HG03342 (cell line): ENCODE results near the gene PET100.
"Not testable (repeated sequence)": the region's sequence is repeated elsewhere in the genome, so short reads cannot be mapped to it uniquely, and the experiment has no call there.

Source experiments
- ATAC-seq: cut with Tn5 transposase; IDR thresholded peaks from one replicate; pipeline ENCODE4 v1.9.1; 2021; ENCODE audit warnings: mild to moderate bottlenecking, moderate library complexity; ENCODE audit not compliant: unreplicated experiment

The PET100 gene

DNA sequence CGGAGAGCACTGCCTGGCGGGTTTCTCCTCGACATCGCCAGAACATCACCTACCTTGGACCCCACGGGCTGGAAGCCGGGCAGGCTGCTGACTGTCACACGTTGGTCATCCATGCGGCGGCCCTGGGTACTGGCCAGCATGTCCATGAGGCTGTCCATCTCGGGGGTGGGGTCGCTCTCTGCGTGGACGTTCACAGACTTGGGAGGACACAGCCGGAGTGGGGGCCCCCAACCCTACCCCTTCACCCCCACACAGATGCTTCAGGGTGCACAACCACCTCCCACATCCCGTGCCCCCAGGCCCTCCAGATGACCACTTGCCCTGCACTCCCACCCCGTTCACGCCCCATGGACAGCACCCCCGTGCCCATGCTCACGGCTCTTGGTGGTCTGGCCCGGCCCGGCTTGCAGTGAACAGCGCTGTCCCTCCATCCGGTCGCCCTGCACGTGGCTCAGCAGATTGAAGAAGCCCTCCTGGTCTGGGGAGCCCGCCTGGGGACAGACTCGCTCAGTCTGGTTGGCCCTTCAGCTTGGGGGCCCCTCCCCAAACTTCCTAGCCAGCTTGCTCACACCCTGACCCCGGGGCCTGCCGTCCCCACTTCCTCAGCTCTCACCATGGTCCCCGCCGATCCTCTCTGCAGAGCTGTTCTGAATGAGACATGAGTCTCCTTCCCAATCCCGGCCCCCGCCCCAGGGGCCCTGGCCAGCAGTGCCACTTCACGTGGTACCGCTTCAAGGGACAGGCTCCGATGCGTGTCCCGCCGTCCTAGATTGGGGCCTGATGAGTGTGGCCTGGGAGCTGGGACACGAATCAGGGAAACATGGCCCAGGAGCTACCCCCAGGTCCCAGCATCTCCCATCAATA, 3.0 kb downstream of the PET100 start:
- no peak for ATAC-seq

DNA sequence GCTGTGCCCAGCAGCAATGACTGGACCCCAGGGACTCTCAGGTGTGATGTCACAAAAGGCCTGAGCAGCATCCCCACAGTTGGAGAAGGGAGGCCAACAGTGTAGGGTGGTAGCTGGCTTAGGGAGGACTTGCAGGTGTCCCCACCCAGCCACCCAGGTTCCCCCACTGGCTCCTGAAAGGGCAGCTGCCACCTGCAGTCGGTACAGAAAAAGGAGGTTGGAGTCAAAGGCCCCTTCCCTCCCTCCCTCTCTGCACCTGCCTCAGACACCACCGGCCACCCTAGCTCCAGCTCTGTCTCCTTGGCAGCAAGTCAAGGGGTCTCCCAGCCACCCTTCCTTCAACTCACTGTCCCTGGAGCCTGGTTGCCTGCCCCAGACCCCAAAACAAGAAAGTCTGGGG, 4.1 kb downstream of the PET100 start, which contains the start of gene PCP2:
PCP2 (minus strand) TSS at position 22 of the 400 bp plus-strand sequence. CDS start 262 bp downstream, outside the sequence.
- no peak for ATAC-seq

DNA sequence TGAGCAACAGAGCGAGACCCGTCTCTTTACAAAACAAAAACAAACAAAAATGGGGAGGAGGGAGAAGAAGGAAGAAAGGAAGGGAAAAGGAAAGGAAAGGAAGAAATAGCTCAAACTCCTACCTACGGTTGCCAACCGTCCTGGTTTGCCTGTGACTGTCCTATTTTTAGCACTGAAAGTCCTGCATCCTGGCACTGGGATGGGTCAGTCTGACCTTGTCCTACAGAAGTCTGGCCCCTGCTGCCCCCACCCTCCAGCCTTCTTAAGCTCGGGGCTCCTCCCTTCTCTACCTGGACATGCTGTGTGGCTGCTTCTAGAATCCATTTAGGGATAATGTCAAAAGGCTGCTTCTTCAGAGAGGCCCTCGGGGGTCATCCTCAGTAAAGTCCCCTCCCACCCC, 6.1 kb downstream of the PET100 start:
- ATAC-seq, result no peak

DNA sequence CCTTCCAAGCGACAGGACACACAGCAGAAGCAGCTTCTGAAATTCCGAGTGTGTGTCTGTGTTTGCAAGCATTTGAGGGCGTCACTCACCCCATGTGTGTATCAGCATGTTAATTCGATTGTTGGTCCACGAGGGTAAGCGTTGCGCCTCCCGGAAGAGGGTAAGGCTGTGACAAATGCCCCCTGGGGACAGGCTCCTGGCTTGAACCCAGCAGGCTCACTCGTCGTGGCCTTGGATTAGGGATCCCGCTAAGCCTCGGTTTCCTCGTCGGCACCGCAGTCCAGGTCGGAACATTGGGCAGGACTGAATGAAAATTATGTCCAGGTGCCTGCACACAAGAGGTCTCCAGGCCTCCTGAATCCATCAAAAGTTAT, 6.7 kb downstream of the PET100 start:
- ATAC-seq, result no peak

DNA sequence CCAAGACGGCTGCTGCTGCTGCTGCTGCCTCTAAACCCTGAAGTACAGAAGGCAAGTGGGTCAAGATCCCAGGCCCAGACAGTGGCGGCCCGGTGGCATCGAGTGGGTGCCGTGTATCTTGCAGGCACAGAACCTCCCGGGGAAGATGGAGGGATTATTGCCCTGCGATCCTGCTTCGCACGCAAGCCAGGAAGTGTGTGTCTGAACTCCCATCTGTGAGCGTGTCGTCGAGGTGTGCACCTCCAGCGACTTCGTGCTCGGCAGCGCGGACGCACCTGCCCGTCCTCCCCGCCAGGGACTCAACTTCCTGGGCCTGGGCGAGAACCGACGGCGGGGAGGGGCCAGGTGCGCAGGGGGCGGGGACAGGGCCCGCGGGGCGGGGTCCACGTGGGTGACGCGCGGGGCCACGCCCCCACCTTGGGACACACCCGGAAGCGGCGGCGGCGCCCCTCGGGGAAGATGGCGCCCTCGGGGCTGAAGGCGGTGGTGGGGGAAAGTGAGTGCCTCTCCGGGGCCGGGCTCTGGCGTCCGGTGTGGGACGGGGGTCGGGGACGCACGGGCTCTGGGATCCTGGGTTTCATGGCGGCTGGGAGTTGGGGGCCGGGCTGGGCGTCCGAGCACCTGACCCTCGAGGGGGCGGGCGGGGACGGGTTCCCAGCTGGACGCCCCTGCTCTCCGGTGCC, 7.2 kb downstream of the PET100 start, which contains the start of gene STXBP2:
STXBP2 (plus strand) TSS at position 420 of the 683 bp plus-strand sequence; CDS start at position 460, 40 bp downstream.
- ATAC-seq, result peak; percentile 74

DNA sequence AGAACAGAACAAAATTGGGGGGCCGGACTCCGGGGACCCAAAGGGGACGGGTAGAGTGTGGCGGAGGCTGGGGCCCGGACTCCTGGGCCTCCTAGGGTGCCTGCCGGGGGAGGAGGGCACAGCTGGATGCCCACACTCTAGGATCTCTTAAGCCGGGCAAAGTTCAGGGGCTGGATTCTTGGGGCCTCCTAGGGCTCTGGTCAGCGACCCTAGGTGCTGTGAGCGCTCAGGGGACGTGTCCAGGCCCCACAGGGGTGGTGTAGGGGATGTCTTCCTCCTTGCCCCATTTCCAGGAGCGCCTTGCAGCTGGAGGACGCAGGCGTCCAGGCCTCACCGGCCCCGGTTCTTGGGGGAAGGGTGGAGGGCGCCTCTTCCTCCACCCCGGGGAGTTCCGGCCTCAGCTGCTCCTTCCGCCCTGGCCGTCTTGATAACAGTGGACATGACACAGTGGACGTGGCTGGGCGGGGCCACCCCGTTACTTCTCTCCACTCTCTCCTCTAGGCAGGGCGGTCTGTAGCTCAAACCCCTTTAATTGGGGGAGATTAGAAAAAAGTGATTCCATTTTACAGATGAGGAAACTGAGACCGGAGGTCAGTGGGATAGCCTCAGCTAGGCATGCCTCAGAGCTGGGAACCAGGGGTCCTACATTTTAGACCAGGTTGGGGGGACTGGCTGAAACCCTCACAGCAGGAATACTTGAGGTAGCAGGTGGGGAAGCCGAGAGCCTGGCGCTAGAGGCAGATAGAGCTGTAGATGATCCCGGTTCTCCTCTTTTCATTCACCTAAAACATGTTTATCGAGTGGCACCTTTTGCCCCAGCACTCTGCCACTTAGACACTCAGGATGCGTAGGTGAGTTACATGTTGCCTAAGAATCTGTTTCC, 8.0 kb downstream of the PET100 start:
- peak; percentile 18 for ATAC-seq

DNA sequence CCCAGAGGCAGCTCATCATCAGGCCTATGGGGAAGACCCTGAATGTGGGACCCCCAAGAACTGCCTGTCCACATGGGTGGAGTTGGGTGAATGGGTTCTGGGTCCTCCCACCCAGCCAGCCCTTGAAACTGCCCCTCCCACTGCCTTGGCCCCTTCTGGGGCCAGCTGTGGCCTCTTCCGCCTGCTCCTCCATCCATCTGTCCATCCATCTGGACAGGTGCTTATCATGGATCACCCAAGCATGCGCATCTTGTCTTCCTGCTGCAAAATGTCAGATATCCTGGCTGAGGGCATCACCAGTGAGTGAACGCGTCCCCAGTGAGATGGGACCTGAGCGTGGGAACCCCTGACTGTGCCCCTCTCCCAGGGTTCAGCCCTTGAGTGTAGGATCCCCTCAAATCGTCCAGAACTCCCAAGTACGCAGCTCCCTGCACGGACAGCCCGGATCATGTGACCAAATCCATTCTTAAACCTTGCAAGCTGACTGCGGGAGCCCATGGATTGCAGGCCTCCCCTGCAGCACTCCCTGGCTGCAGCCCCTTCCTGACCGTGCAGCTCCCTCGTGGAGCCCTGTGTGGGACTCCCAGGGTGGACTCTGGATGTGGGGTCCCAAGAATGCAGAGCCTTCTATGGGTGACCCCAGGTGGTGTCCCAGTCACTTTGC, 9.3 kb downstream of the PET100 start:
- ATAC-seq, result no peak

DNA sequence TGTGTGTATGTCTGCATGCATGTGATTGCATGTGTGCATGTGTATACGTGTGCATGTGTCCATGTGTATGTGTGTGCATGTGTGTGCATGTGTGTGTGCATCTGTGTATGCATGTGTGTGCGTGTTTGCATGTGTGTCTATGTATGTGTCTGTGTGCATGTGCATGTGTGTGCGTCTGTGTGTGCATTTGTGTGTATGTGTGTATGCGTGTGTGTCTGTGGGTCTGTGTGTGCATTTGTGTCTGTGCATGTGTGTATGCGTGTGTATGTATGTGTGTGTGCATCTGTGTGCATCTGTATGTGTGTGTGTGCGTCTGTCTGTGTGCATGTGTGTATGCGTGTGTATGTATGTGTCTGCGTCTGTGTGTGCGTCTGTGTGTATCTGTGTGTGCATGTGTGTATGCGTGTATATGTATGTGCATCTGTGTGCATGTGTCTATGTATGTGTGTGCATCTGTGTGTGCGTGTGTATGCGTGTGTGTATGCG, 10.3 kb downstream of the PET100 start:
- ATAC-seq, result no peak

DNA sequence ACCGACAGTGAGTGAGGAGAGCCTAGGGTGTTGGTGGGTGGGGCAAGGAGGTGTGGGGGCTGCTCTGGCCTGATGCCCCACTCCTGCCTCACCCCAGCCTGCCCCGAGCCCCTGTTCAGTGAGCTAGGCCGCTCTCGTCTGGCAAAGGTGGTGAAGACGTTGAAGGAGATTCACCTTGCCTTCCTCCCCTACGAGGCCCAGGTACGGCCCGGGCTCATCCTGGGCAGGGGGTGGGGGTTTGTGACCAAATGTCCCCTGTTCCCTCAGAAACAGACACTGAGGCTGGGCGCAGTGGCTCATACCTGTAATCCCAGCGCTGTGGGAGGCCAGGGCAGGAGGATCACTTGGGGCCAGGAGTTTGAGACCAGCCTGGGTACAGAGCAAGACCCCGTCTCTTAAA, 11.2 kb downstream of the PET100 start:
- ATAC-seq, result no peak

DNA sequence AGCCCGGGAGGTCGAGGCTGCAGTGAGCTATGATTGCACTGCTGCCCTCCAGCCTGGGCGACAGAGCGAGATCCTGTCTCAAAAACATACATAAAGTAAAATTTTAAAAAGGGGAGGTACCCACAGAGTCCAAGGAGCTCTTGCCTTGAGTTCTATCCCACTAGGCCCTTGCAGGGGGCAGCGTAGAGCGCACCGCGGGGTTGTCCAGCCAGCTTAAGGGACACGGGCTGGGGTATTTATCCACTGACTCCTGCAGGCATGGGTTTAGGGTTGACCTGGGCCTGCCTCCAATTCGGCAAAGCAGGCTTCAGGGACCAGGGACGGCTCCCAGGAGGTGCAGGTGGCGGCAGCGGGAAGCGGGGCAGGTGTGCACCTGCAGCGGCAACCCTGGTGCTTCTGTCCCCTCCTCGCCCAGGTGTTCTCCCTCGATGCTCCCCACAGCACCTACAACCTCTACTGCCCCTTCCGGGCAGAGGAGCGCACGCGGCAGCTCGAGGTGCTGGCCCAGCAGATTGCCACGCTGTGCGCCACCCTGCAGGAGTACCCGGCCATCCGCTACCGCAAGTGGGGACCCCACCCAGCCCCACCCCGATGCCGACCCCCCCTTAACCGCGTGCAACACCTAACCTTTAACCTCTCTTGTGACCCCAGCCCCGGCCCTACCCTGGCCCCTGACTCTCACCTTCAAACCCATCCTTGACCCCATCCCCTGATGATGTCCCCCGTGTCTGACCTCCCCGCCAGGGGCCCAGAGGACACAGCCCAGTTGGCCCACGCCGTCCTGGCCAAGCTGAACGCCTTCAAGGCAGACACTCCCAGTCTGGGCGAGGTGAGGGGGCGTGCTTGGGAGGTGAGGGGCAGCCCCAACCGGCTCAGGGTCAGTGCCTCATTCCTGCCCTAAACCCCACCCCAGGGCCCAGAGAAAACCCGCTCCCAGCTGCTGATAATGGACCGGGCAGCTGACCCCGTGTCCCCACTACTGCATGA, 12.0 kb downstream of the PET100 start:
- no peak for ATAC-seq

DNA sequence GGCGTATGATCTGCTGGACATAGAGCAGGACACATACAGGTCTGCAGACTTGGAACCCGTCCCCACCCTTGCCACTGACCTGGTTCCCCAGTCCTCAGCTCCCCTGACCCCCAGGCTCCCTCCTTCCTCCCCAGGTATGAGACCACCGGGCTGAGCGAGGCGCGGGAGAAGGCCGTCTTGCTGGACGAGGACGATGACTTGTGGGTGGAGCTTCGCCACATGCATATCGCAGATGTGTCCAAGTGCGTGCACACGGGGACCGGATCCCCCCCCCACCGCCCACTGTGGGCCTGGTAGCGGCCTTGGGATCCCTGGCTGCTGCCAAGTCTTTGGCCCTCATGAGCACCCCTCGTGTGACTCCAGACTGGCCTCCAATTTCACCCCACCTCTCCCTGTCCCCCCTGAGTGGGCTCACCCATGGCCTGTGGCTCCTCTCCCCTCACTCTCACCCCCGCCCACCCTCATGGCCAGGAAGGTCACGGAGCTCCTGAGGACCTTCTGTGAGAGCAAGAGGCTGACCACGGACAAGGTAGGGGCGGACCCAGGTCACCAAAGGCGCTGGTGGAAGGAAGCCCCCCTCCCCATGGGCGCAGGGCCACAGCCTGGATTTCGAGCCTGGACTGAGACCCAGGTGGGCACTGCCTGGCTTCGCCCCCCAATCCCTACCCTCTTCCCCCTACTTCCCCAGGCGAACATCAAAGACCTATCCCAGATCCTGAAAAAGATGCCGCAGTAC, 12.9 kb downstream of the PET100 start:
- no peak for ATAC-seq

DNA sequence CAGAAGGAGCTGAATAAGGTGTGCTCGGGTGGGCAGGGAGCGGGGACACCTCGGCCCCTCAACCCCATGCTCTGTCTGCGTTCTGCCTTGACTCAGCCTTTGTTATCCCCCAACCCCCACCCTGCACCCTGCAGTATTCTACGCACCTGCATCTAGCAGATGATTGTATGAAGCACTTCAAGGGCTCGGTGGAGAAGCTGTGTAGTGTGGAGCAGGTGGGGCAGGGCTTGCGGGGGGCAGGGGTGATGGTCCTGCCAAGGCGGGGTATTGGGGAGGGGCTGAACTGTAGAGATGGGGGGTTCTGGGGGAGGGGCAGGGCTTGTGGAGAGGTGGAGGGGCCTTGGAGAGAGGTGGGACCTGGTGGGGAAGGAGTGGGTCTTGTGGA, 13.4 kb downstream of the PET100 start:
- no peak for ATAC-seq

DNA sequence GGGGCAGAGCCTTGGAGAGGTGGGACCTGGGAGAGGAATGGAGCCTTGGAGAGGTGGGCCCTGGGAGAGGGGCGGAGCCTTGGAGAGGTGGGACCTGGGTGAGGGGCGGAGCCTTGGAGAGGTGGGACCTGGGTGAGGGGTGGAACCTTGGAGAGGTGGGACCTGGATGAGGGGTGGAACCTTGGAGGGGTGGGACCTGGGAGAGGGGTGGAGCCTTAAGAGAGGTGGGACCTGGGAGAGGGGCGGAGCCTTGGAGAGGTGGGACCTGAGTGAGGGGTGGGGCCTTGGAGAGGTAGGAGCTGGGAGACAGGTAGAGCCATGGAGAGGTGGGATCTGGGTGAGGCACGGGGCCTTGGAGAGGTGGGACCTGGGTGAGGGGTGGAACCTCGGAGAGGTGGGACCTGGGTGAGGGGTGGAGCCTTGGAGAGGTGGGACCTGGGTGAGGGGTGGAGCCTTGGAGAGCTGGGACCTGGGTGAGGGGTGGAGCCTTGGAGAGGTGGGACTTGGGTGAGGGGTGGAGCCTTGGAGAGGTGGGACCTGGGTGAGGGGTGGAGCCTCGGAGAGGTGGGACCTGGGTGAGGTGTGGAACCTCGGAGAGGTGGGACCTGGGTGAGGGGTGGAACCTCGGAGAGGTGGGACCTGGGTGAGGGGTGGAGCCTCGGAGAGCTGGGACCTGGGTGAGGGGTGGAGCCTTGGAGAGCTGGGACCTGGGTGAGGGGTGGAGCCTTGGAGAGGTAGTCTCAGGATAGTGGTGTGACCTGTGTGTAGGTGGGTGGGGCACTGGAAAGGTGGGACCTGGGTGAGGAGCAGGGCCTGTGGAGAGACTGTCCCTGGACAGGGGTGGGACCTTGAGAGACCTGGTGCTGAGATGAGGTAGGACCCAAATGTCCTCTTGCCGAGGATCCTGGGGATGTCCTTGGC, 14.3 kb downstream of the PET100 start:
- ATAC-seq, result not testable (repeated sequence)

DNA sequence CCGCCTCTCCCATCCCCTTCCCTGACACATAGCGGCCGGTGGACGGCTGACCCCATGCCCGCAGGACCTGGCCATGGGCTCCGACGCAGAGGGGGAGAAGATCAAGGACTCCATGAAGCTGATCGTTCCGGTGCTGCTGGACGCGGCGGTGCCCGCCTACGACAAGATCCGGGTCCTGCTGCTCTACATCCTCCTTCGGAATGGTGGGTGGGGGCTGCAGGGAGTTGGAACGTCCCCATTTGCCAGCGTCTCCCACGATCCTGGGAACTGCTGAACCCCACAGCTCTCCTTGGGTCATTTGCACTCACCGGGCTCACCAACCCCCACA, 14.9 kb downstream of the PET100 start:
- no peak for ATAC-seq

DNA sequence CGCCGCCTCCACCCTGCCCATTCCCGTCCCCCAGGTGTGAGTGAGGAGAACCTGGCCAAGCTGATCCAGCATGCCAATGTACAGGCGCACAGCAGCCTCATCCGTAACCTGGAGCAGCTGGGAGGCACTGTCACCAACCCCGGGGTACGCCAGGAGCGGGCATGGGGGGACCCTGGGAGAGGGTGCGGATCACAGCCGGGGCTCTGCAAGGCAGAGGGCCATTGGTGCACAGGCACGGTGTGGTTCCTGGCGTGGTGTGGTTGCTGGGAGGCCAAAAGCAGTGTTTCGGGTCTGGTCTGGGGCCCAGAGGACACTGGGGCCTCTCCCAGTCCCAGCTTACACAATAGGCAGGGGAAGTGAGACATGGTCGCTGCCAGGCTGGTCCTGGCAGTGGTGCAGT, 15.6 kb downstream of the PET100 start:
- ATAC-seq, result no peak

DNA sequence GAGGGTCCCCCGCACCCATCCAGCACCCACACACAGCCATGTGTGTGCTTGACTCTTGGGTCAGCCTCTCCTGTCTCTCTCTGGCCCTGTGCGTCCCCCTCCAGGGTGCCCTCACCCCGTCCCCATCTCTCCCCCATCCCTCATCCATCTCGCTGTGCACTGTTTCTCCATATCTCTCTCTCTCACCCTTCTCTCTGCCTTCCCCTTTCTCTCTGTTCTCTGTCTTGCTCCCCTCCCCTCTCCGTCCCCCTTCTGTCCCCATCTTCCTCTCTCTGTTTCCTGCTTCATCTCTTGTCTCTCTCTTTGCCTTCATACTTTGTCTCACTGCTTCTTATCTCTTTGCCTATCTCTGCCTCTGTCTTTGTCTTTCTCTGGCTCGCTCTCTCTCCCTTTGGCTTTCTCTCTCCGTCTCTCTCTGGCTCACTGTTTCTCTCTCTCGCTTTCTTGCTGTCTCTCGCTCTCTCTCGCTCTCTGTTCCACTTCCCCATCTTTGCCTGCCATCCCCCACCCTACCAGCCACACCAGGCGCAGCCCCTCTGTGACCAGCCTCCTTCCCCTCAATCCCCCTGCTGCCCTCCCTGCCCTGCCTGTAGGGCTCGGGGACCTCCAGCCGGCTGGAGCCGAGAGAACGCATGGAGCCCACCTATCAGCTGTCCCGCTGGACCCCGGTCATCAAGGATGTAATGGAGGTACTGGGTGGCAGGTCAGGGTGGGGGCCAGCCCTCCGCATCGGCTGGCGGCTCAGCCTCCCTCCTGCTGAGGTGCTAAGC, 16.2 kb downstream of the PET100 start:
- no peak for ATAC-seq

DNA sequence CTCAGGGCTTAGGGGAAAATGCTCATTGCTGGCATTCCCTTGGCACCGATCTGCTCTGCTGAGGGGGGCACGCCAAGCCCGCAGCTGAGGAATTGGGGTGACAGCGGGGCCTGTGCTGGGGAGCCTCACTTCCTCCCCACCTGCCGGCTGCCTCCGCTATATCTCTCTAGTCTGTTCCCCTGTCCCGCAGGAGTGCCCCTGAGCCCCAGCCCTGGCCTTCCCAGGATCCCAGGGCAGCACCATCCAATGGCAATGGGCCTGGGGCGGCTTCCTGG, 16.8 kb downstream of the PET100 start:
- no peak for ATAC-seq
